CD14-positive monocyte (primary cell): ENCODE data around the gene COL27A1. TPM values are rescaled to one million over a fixed set of nuclear protein-coding genes. Genes with fewer than 3 reads are reported as not detected.

Experiments
- DNase-seq, 3 donors: peaks; one replicate each; pipeline ENCODE4 v3.0.0-alpha.2; 2011 to 2022
- H2AFZ ChIP-seq: 2 replicates; pipeline ENCODE4 v1.6.0; 2012; ENCODE audit warnings: mild to moderate bottlenecking, low read depth, low read length, inconsistent platforms; ENCODE audit not compliant: insufficient read depth, poor library complexity, severe bottlenecking
- H3K27ac ChIP-seq, 2 donors: 1 replicate in 1 of 2; 2 replicates in 1 of 2; pipeline ENCODE4 v1.5.1; 2012 to 2013; ENCODE audit warnings: low read length in 2 of 2, control low read depth in 1 of 2, inconsistent platforms in 1 of 2, low read depth in 1 of 2, mild to moderate bottlenecking in 1 of 2
- H3K27me3 ChIP-seq, 2 donors: one replicate each; pipeline versions ENCODE4 v1.6.0 to v1.6.1; 2011 to 2013; ENCODE audit warnings: low read length in 2 of 2; ENCODE audit not compliant: control insufficient read depth in 2 of 2, insufficient read depth in 2 of 2
- H3K36me3 ChIP-seq, 2 donors: replicated peaks in 1 of 2; 1 replicate in 1 of 2; 2 replicates in 1 of 2; pipeline versions ENCODE4 v1.5.1 to v1.6.1; 2012 to 2013; ENCODE audit warnings: low read length in 2 of 2, control low read depth in 1 of 2, inconsistent platforms in 1 of 2, mild to moderate bottlenecking in 1 of 2; ENCODE audit not compliant: insufficient read depth in 2 of 2, control insufficient read depth in 1 of 2
- H3K4me1 ChIP-seq, 2 donors: 1 replicate in 1 of 2; 2 replicates in 1 of 2; pipeline versions ENCODE4 v1.5.1 to v1.6.1; 2012 to 2013; ENCODE audit warnings: low read length in 2 of 2, control low read depth in 1 of 2, inconsistent platforms in 1 of 2, mild to moderate bottlenecking in 1 of 2, moderate library complexity in 1 of 2; ENCODE audit not compliant: insufficient read depth in 2 of 2, control insufficient read depth in 1 of 2
- H3K4me2 ChIP-seq: replicated peaks from 2 replicates; pipeline ENCODE3; 2012; ENCODE audit warnings: low read length, moderate library complexity, mild to moderate bottlenecking; ENCODE audit not compliant: poor library complexity, severe bottlenecking; ENCODE audit errors: extremely low read depth
- H3K4me3 ChIP-seq, 3 experiments: fragments of 200-600 bp in 1 of 3; sonication (generic) in 1 of 3; replicated peaks in 1 of 3; 1 replicate in 2 of 3; 2 replicates in 1 of 3; pipeline ENCODE4 v1.5.1; 2011 to 2013; ENCODE audit warnings: low read length in 3 of 3, mild to moderate bottlenecking in 3 of 3, control low read depth in 2 of 3, low read depth in 2 of 3, inconsistent platforms in 1 of 3, moderate library complexity in 1 of 3
- H3K79me2 ChIP-seq: 2 replicates; pipeline ENCODE4 v1.6.0; 2012; ENCODE audit warnings: mild to moderate bottlenecking, control low read depth, inconsistent platforms, low read length, moderate library complexity; ENCODE audit not compliant: insufficient read depth
- H3K9ac ChIP-seq: 2 replicates; pipeline ENCODE4 v1.6.0; 2017; ENCODE audit warnings: low read length, mild to moderate bottlenecking; ENCODE audit not compliant: insufficient read depth, poor library complexity, severe bottlenecking
- H3K9me3 ChIP-seq, 2 donors: replicated peaks in 1 of 2; 1 replicate in 1 of 2; 2 replicates in 1 of 2; pipeline versions ENCODE4 v1.5.1 to v1.6.1; 2012 to 2013; ENCODE audit warnings: low read length in 2 of 2, control low read depth in 1 of 2; ENCODE audit not compliant: control insufficient read depth in 1 of 2, insufficient read depth in 1 of 2
- H4K20me1 ChIP-seq: 2 replicates; pipeline ENCODE4 v1.6.0; 2012; ENCODE audit warnings: mild to moderate bottlenecking, low read length, control low read depth, moderate library complexity; ENCODE audit not compliant: insufficient read depth
- H3K27ac Mint-ChIP-seq, 7 donors: one replicate each; pipeline ENCODE4 v1.8.0; 2020; ENCODE audit warnings: mild to moderate bottlenecking in 7 of 7, mixed read lengths in 7 of 7, moderate library complexity in 6 of 7, inconsistent platforms in 2 of 7
- H3K27me3 Mint-ChIP-seq, 3 donors: one replicate each; pipeline ENCODE4 v1.8.0; 2021 to 2022; ENCODE audit warnings: low read depth in 3 of 3, mild to moderate bottlenecking in 3 of 3, mixed read lengths in 3 of 3, moderate library complexity in 3 of 3, inconsistent platforms in 1 of 3
- H3K36me3 Mint-ChIP-seq, 2 donors: one replicate each; pipeline ENCODE4 v1.8.0; 2020; ENCODE audit warnings: mixed read lengths in 2 of 2, inconsistent platforms in 1 of 2, mild to moderate bottlenecking in 1 of 2
- H3K4me1 Mint-ChIP-seq: one replicate; pipeline ENCODE4 v1.8.0; 2020; ENCODE audit warnings: mild to moderate bottlenecking, mixed read lengths
- H3K4me3 Mint-ChIP-seq, 2 donors: one replicate each; pipeline ENCODE4 v1.8.0; 2020; ENCODE audit warnings: mild to moderate bottlenecking in 2 of 2, mixed read lengths in 2 of 2, moderate library complexity in 1 of 2
- H3K9me3 Mint-ChIP-seq, 7 donors: one replicate each; pipeline ENCODE4 v1.8.0; 2020 to 2022; ENCODE audit warnings: mixed read lengths in 7 of 7, mild to moderate bottlenecking in 6 of 7, moderate library complexity in 6 of 7, inconsistent platforms in 2 of 7
- CTCF ChIP-seq: fragments of 200-600 bp; IDR thresholded peaks from one replicate; pipeline ENCODE4 v1.8.0; 2022; ENCODE audit warnings: antibody characterized with exemption, mild to moderate bottlenecking
- WGBS: methylation state at CpG from one replicate; pipeline ENCODE4 v1.1.5; 2013; ENCODE audit warnings: missing lambda C conversion rate; ENCODE audit not compliant: insufficient coverage; 5-methylcytosine and 5-hydroxymethylcytosine counted together
- intact Hi-C, 2 donors: fragments of 100-400 bp; cut with micrococcal nuclease; formaldehyde crosslinking; loops; one replicate each; pipeline versions ENCODE4 v1.15.0 to v1.15.1; 2023
- polyA plus RNA-seq, 3 donors: library from polyadenylated mRNA; depleted of rRNA in 1 of 3; unstranded in 2 of 3; stranded (reverse) in 1 of 3; fragments of 300-500 nt in 2 of 3; fragments of >200 nt in 1 of 3; fragmentation: Illumina TruSeq in 2 of 3; gene quantifications; 1 replicate in 2 of 3; 2 replicates in 1 of 3; pipeline ENCODE4 v1.2.3, GENCODE V29; 2012 to 2021

COL27A1 gene
- polyA plus RNA-seq, 3 donors, result 0.03 TPM; not detected in 2

GRCh38 chr9:114207034-114207810 is 51.9 kb downstream of the COL27A1 start:
- no peak overlapping the region for H3K27ac ChIP-seq
- no peak overlapping the region for H3K9ac ChIP-seq
- no peaks in the 10 kb centered on the region for H3K27me3 ChIP-seq
- no peak overlapping the region for H3K4me2 ChIP-seq
- 93% methylated on average over 6 of the region's 9 CpGs for WGBS
- no peaks in the 10 kb centered on the region for H3K9me3 ChIP-seq
- Mint-ChIP-seq H3K27me3 (peaks cover 0 to 2% (median 0%) of the 10 kb centered on the region in 3 donors), H3K27ac (no peak overlapping the region), H3K4me1 (peaks cover 16% of the 10 kb centered on the region), H3K4me3 (no peak overlapping the region), H3K9me3 (no peaks in the 10 kb centered on the region), H3K36me3 (no peaks in the 10 kb centered on the region)
- H3K79me2 ChIP-seq, result no peaks in the 10 kb centered on the region
- H3K4me1 ChIP-seq, result peaks cover 10 to 16% of the 10 kb centered on the region in 2 donors
- no peak overlapping the region for H2AFZ ChIP-seq
- H3K36me3 ChIP-seq, result no peaks in the 10 kb centered on the region
- H4K20me1 ChIP-seq, result no peaks in the 10 kb centered on the region
- DNase-seq, result no peak
- H3K4me3 ChIP-seq, result no peak overlapping the region
- TF ChIP-seq CTCF, result no peak
- intact Hi-C loops, result no loop called here

- H3K4me3 Mint-ChIP-seq, result no peak overlapping the region
- H3K4me1 ChIP-seq, result peaks cover 6 to 11% of the 10 kb centered on the region in 2 donors
- TF ChIP-seq CTCF, result no peak
- H3K9me3 Mint-ChIP-seq, result no peaks in the 10 kb centered on the region
- no peak overlapping the region for H3K4me2 ChIP-seq
- H3K36me3 Mint-ChIP-seq, result no peaks in the 10 kb centered on the region
- no peak overlapping the region for H3K27ac ChIP-seq
- H2AFZ ChIP-seq, result no peak overlapping the region
- H3K9ac ChIP-seq, result no peak overlapping the region
- intact Hi-C loops, result no loop called here
- H3K27ac Mint-ChIP-seq, result no peak overlapping the region
- peaks cover 10% of the 10 kb centered on the region for H3K4me1 Mint-ChIP-seq
- no peaks in the 10 kb centered on the region for H3K79me2 ChIP-seq
- 93% methylated on average over 6 of the region's 6 CpGs for WGBS
- no peaks in the 10 kb centered on the region for H3K36me3 ChIP-seq
- no peaks in the 10 kb centered on the region for H3K27me3 ChIP-seq
- no peak for DNase-seq
- H3K9me3 ChIP-seq, result no peaks in the 10 kb centered on the region
- H4K20me1 ChIP-seq, result no peaks in the 10 kb centered on the region
- no peak overlapping the region for H3K4me3 ChIP-seq
- H3K27me3 Mint-ChIP-seq, result peaks cover 0 to 2% (median 1%) of the 10 kb centered on the region in 3 donors
Measured at GRCh38 chr9:114207845-114208244, 52.5 kb downstream of the COL27A1 start.
